ENCODE results near the gene MRPL34. TPM values are rescaled to one million over a fixed set of nuclear protein-coding genes. Genes with fewer than 3 reads are reported as not detected.

Gene MRPL34
- total and polyA plus RNA-seq, 10 donors, result 37.5 to 153 (median 74.7) TPM

GRCh38 chr19:17259934-17260333 is 45.7 kb upstream of the MRPL34 start:
- H3K4me1 ChIP-seq, result peaks cover 3 to 27% (median 14%) of the 10 kb centered on the region in 6 donors
- no peak overlapping the region for H3K4me3 ChIP-seq
- intact Hi-C loops (cut with DNase I; ENCODE audit: low total_unique reads), result no loop called here
- WGBS, 5 donors, result 55 to 83% (median 63%) methylated on average over 1 of the region's 1 CpG
- H3K36me3 ChIP-seq, result peaks cover 0 to 10% (median 0%) of the 10 kb centered on the region in 6 donors
- H3K9me3 ChIP-seq, result peaks cover 0 to 13% (median 4%) of the 10 kb centered on the region in 8 donors
- no peak for TF ChIP-seq POLR2A (IDR thresholded peaks at IDR 0.05)
- TF ChIP-seq CTCF (IDR thresholded peaks at IDR 0.05 in 8 of 11, conservative IDR thresholded peaks at IDR 0.05 in 3 of 11), result peak in 1 of 11 experiments; percentile 7
- DNase-seq, result no peak
- no peak overlapping the region for H3K27ac ChIP-seq
- no peaks in the 10 kb centered on the region for H3K27me3 ChIP-seq (replicated peaks in 1 of 7)

- H3K27me3 ChIP-seq (replicated peaks in 1 of 7), result no peaks in the 10 kb centered on the region
- no peak overlapping the region for H3K27ac ChIP-seq
- intact Hi-C loops (cut with DNase I; ENCODE audit: low total_unique reads), result no loop called here
- peaks cover 0 to 13% (median 4%) of the 10 kb centered on the region in 8 donors for H3K9me3 ChIP-seq
- WGBS, 5 donors, result 22 to 36% (median 27%) methylated on average over 15 of the region's 15 CpGs
- H3K36me3 ChIP-seq, result peaks cover 0 to 10% (median 0%) of the 10 kb centered on the region in 6 donors
- DNase-seq, result peak; percentile 97
- H3K4me3 ChIP-seq, result no peak overlapping the region
- TF ChIP-seq POLR2AphosphoS5 (IDR thresholded peaks at IDR 0.05), result peak; percentile 23 to 65 (median 48)
- TF ChIP-seq CTCF (IDR thresholded peaks at IDR 0.05 in 8 of 11, conservative IDR thresholded peaks at IDR 0.05 in 3 of 11), result peak; percentile 91 to 98 (median 95)
- TF ChIP-seq POLR2A (IDR thresholded peaks at IDR 0.05), result no peak
- peaks cover 5 to 31% (median 18%) of the 10 kb centered on the region in 6 donors for H3K4me1 ChIP-seq
These were observed 44.8 kb upstream of the MRPL34 start for GRCh38 chr19:17260842-17261325.

GRCh38 chr19:17262557-17262956 is 43.1 kb upstream of the MRPL34 start:
- Histone ChIP-seq H3K4me1 (peaks cover 5 to 45% (median 28%) of the 10 kb centered on the region in 6 donors), H3K9me3 (peaks cover 0 to 13% (median 4%) of the 10 kb centered on the region in 8 donors), H3K27ac (peak overlapping the region in 1 of 8 donors; percentile 73), H3K36me3 (peaks cover 0 to 10% (median 0%) of the 10 kb centered on the region in 6 donors), H3K27me3 (replicated peaks in 1 of 7) (no peaks in the 10 kb centered on the region), H3K4me3 (peak overlapping the region in 2 of 8 donors; percentile 6 to 58)
- intact Hi-C loops (cut with DNase I; ENCODE audit: low total_unique reads), result no loop called here
- TF ChIP-seq POLR2AphosphoS5 (IDR thresholded peaks at IDR 0.05), result peak in 1 of 3 donors; percentile 16
- TF ChIP-seq POLR2A (IDR thresholded peaks at IDR 0.05), result no peak
- WGBS, 5 donors, result 66 to 76% (median 74%) methylated on average over 11 to 16 of the region's 16 CpGs
- DNase-seq, result no peak

- H3K9me3 ChIP-seq, result peaks cover 0 to 12% (median 4%) of the 10 kb centered on the region in 8 donors
- WGBS, 5 donors, result 75 to 82% (median 79%) methylated on average over 20 to 23 of the region's 23 CpGs
- H3K4me1 ChIP-seq, result peaks cover 13 to 59% (median 41%) of the 10 kb centered on the region in 6 donors
- no peak for DNase-seq
- peak overlapping the region; percentile 0 to 77 (median 64) for H3K27ac ChIP-seq
- intact Hi-C loops (cut with DNase I; ENCODE audit: low total_unique reads), result no loop called here
- H3K4me3 ChIP-seq, result peak overlapping the region in 5 of 8 donors; percentile 14 to 58 (median 16)
- H3K27me3 ChIP-seq (replicated peaks in 1 of 7), result no peaks in the 10 kb centered on the region
- H3K36me3 ChIP-seq, result peaks cover 0 to 14% (median 2%) of the 10 kb centered on the region in 6 donors
- no peak for TF ChIP-seq CTCF (IDR thresholded peaks at IDR 0.05 in 8 of 11, conservative IDR thresholded peaks at IDR 0.05 in 3 of 11)
- no peak for TF ChIP-seq POLR2A (IDR thresholded peaks at IDR 0.05)
- TF ChIP-seq POLR2AphosphoS5 (IDR thresholded peaks at IDR 0.05), result no peak
These were observed 41.7 kb upstream of the MRPL34 start for GRCh38 chr19:17263712-17264640.
